Keratinocyte (primary cell): ENCODE results near the gene GRIK4.

ENCODE experiments used
- CTCF ChIP-seq, 3 experiments: IDR thresholded peaks in 1 of 3; conservative IDR thresholded peaks in 1 of 3; optimal IDR thresholded peaks in 1 of 3; 2 replicates in 2 of 3; 3 replicates in 1 of 3; pipeline versions ENCODE3 to v1.5.1; 2011; ENCODE audit warnings: low read length in 3 of 3, mild to moderate bottlenecking in 3 of 3, moderate library complexity in 2 of 3, control low read depth in 1 of 3, inconsistent platforms in 1 of 3; ENCODE audit not compliant: insufficient read depth in 2 of 3; ENCODE audit errors: extremely low read depth in 1 of 3
- EZH2 ChIP-seq: IDR thresholded peaks from one replicate; pipeline ENCODE4 v1.6.1; 2012; ENCODE audit warnings: inconsistent platforms, mild to moderate bottlenecking, low read length, moderate library complexity

GRCh38 chr11:120494595-120494994 lies 17.0 kb upstream of the GRIK4 start:
- TF ChIP-seq CTCF (optimal IDR thresholded peaks at IDR 0.05 in 1 of 3, IDR thresholded peaks at IDR 0.05 in 1 of 3, conservative IDR thresholded peaks at IDR 0.05 in 1 of 3; ENCODE audit: extremely low read depth in 1 of 3, insufficient read depth in 2 of 3, low read length in 3 of 3) (no peak), EZH2 (no peak)
